ENCODE results near the gene COL20A1.
"Not testable (repeated sequence)": the region's sequence is repeated elsewhere in the genome, so short reads cannot be mapped to it uniquely, and the experiment has no call there.

COL20A1 gene

DNA sequence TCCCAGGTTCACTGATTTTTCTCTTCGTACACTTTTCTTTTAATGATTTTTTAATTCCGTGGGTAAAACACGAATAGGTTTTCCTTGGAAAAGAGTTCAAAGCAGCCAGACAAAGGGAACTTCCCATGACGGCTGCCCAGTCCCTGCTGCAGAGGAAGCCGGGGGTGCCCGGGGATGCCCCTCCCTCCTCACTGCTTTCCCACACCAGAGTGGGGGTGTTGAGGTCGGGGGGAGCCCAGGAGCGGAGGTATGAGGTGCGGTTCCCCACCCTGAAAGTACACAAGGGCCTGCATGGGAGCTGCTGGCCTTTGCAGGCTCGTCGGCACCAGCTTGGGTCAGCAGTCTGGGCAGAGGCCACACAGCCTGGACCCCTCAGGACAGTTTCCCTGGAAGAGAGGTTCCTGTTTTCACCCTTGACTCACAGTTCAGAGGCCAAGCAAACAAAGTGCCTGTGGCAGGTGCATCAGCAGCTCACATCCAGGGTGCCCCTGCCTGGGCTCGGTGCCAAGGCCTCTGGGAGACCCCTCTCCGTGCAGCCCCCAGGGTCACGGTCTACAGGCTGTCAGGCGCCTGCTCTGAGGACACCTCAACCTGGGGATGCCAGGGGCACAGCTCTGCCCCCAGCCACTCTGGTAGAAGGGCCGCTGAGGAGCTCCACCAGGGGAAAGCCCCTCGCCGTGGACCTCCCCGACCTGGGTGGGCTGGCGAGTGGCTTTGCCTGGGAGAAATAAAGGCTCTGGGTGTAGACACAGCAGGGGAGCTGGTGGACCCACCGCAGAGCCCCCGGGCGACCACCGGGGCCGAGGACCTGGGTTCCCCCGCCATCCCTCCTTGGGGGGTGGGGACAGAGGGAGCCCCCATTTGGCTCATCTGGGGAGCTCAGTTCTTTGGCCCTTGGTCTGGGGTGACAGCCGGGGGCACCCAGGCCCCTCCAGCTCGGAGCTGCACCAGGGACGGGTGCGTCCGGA, 83.6 kb downstream of the COL20A1 start:
- DNase-seq (ENCODE audit: low spot score): no peak

DNA sequence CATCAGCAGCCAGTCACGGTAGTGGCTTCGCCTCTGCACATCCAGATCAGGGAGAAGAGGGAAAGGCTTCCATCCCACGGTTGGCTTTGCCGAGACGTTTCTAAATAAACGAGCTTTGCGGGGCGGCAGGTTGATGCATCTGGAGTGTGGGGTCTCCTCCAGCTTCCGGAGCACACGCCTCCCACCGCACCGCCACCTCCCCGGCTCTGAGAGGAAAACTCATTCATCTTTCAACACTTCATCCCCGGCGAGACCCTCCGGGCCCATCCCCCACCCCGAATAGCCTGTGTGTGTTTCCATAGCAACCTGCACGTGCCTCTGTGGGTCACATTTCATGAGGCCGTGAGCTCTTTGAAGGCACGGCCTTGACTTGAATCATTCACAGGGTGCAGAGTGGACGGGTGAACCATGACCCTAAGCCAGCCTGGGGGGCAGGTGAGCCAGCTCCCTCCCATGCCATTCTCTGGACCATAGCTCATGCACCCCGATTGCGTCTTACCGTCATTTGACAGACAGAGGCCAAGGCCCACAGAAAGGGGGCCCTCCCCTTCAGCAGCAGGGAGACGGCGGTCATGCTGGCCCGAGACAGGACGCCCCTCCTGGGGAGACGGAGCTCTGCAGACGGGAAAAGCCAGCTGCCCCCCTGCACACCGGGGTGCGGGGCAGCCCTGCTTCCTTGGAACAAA, 84.4 kb downstream of the COL20A1 start:
- no peak for DNase-seq (ENCODE audit: low spot score)

- DNase-seq (ENCODE audit: low spot score): no peak
Measured at GRCh38 chr20:63377951-63378381, 85.0 kb downstream of the COL20A1 start.

- DNase-seq (ENCODE audit: low spot score): no peak
Measured at GRCh38 chr20:63378626-63379025, 85.6 kb downstream of the COL20A1 start.

GRCh38 chr20:63379296-63379695, 86.3 kb downstream of the COL20A1 start:
- DNase-seq (ENCODE audit: low spot score): no peak

GRCh38 chr20:63379872-63380271, 86.9 kb downstream of the COL20A1 start:
- not testable (repeated sequence) for DNase-seq (ENCODE audit: low spot score)

- no peak for DNase-seq (ENCODE audit: low spot score)
Measured at GRCh38 chr20:63380346-63380870, 87.4 kb downstream of the COL20A1 start.

DNA sequence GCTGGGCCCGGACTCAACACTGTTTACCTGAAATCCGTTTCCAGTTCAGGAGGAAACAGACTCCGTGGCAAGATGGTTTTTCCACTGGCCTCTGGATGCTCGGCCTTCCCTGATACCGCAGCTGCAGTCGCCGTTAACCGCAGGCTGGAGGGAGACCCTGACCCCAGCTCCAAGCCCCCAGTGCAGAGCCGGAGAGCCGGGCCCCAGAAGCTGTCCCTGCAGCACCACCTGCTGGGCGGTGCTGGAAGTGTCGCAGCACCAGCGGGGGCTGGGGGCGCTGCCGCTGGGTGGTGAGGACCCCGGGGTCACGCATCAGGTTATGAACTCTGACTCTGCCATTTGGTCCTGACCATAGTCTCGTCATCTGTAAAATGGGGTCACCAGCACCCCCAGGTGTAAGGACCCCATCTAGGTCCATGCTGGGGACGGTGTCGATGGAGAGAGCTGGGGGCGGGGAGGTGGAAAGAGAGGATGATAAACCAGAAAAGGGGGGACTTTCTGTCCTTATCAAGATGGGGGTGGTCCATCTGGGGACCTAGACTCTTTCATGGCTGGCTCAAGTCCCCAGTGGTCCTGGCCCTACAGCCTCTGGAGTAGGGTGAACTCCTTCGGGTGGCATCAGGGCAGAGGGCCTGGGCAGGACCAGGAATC, 88.9 kb downstream of the COL20A1 start:
- peak; percentile 67 for DNase-seq (ENCODE audit: low spot score)

DNA sequence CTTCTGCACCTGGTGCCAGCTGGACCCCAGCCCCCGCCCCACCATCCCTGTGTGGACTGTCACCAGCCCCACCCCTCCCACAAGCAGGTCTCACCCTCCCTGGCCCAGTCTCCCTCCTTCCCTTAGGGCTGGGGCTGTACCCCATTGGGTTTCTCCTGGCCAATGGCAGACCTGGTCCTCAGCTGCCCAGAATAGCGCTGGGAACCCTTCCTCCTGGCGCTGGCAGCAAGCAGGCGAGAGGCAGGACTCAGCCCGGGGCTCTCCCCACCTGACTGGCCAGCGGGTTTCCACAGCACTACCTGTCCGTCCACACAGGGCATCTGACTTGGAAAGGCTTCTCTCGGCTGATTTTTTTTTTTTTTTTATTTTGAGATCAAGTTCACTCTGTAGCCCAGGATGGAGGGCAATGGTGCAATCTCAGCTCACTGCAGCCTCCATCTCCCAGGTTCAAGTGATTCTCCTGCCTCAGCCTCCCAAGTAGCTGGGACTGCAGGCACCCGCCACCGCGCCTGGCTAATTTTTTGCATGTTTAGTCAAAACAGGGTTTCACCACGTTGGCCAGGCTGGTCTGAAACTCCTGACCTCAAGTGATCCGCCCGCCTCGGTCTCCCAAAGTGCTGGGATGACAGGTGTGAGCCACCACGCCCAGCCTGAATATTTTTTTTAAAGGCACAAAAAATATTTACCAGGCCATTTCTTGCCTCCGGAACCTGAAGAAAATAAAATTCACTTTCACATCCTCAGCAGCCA, 89.7 kb downstream of the COL20A1 start:
- DNase-seq (ENCODE audit: low spot score): no peak

DNA sequence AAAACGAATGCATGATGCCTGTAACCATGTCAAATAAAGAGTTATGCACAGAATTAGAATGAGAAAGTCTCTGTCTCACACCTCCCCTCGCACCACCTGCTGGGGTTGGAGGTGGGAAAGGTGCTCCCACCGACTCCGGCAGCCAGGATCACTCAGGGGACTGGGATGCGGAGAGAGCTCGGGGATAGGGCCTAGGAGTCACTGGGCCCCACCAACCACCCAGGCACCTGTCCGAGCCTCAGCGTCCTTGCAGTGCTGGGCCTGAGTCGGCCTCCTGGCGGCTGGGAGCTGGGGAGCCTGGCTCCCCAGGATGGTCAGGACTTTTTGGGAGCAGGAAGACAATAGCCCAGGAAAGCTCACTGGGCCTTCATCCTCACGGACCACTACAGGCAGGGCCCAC, 90.6 kb downstream of the COL20A1 start:
- no peak for DNase-seq (ENCODE audit: low spot score)

DNA sequence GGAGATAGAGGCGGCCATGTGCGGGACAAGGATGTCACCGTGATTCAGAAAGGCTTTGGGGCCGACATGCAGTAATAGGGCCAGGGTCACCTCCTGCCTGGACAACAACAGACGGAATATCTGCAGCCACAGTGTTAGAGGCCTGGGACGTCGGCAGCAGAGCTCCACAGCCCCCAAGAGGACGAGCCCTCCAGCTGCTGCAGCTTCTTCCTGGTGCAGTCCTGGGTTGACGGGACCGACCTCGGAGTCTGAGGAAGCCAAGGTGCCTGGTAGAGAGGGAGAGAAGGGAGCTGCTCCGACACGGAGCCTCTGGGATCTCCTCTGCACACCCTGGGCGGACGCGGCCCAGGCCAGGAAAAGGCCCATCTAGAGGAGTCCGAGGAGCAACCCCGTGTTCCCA, 91.3 kb downstream of the COL20A1 start:
- DNase-seq (ENCODE audit: low spot score): no peak

All from hepatic stellate cell (primary cell).